Hepatocyte (in vitro differentiated cells): ENCODE measurements around the gene FXYD6. TPM values are rescaled to one million over a fixed set of nuclear protein-coding genes. Genes with fewer than 3 reads are reported as not detected.
"Not testable (repeated sequence)": the region's sequence is repeated elsewhere in the genome, so short reads cannot be mapped to it uniquely, and the experiment has no call there.

ENCODE experiments used
- DNase-seq: peaks from one replicate; pipeline ENCODE4 v3.0.0-alpha.2; 2016; ENCODE audit warnings: low spot score
- H2AFZ ChIP-seq: fragments of 200-600 bp; sonication (generic); 2 replicates; pipeline ENCODE4 v1.6.0; 2016; ENCODE audit warnings: antibody characterized with exemption, mild to moderate bottlenecking
- H3K27ac ChIP-seq: fragments of 200-600 bp; sonication (generic); 2 replicates; pipeline ENCODE4 v1.5.1; 2016; ENCODE audit warnings: mild to moderate bottlenecking
- H3K27me3 ChIP-seq: fragments of 200-600 bp; sonication (generic); 2 replicates; pipeline ENCODE4 v1.6.1; 2016
- H3K36me3 ChIP-seq: fragments of 200-600 bp; sonication (generic); replicated peaks from 2 replicates; pipeline ENCODE4 v1.5.1; 2016; ENCODE audit warnings: low read depth; ENCODE audit not compliant: insufficient read depth
- H3K4me1 ChIP-seq: fragments of 200-600 bp; sonication (generic); 2 replicates; pipeline ENCODE4 v1.5.1; 2016; ENCODE audit warnings: mild to moderate bottlenecking, moderate library complexity; ENCODE audit not compliant: insufficient read depth
- H3K4me2 ChIP-seq: fragments of 200-600 bp; sonication (generic); 2 replicates; pipeline ENCODE4 v1.6.0; 2016
- H3K4me3 ChIP-seq: fragments of 200-600 bp; sonication (generic); 2 replicates; pipeline ENCODE4 v1.5.1; 2016; ENCODE audit warnings: mild to moderate bottlenecking
- H3K79me2 ChIP-seq: fragments of 200-600 bp; sonication (generic); 2 replicates; pipeline ENCODE4 v1.6.0; 2017; ENCODE audit warnings: mild to moderate bottlenecking
- H3K9me2 ChIP-seq: fragments of 200-600 bp; sonication (generic); replicated peaks from 2 replicates; pipeline ENCODE4 v1.6.0; 2017; ENCODE audit warnings: mild to moderate bottlenecking; ENCODE audit not compliant: insufficient read depth
- H3K9me3 ChIP-seq: fragments of 200-600 bp; sonication (generic); 2 replicates; pipeline ENCODE4 v1.5.1; 2016; ENCODE audit warnings: low read depth, mild to moderate bottlenecking
- H4K20me1 ChIP-seq: fragments of 200-600 bp; sonication (generic); 2 replicates; pipeline ENCODE4 v1.6.0; 2016; ENCODE audit warnings: mild to moderate bottlenecking; ENCODE audit not compliant: insufficient read depth, poor library complexity, severe bottlenecking
- CTCF ChIP-seq: fragments of 200-600 bp; sonication (generic); IDR thresholded peaks from 2 replicates; pipeline ENCODE4 v1.5.1; 2016; ENCODE audit warnings: antibody characterized with exemption, mild to moderate bottlenecking; ENCODE audit not compliant: poor library complexity
- EZH2 ChIP-seq: fragments of 200-600 bp; sonication (generic); IDR thresholded peaks from 2 replicates; pipeline ENCODE4 v1.6.1; 2016; ENCODE audit warnings: antibody characterized with exemption, mild to moderate bottlenecking, borderline replicate concordance
- EZH2phosphoT487 ChIP-seq: fragments of 200-600 bp; sonication (generic); IDR thresholded peaks from one replicate; pipeline ENCODE4 v1.6.1; 2018; ENCODE audit warnings: antibody characterized with exemption, mild to moderate bottlenecking, low read depth, moderate library complexity; ENCODE audit not compliant: unreplicated experiment, severe bottlenecking
- WGBS: methylation state at CpG from one replicate; pipeline ENCODE4 v1.1.6; 2016; ENCODE audit warnings: low lambda C conversion rate; ENCODE audit errors: missing lambda C conversion rate; 5-methylcytosine and 5-hydroxymethylcytosine counted together
- polyA plus RNA-seq: library from polyadenylated mRNA; unstranded; fragments of >200 nt; fragmentation: Nextera tagmentation; extraction: Ambion mirVana; gene quantifications from 2 replicates; pipeline ENCODE4 v1.2.1, GENCODE V29; 2016
- total RNA-seq: library from RNA; depleted of rRNA; stranded (reverse); fragments of >200 nt; gene quantifications from 2 replicates; pipeline ENCODE4 v1.2.3, GENCODE V29; 2014

FXYD6 gene
- total RNA-seq (19.5 and 28.3 TPM in 2 replicates), polyA plus RNA-seq (56.9 and 68.2 TPM in 2 replicates)

- Histone ChIP-seq H3K4me1 (peaks cover 15% of the 10 kb centered on the region), H3K27me3 (peaks cover 48% of the 10 kb centered on the region), H3K79me2 (no peaks in the 10 kb centered on the region), H4K20me1 (no peaks in the 10 kb centered on the region), H3K9me2 (no peaks in the 10 kb centered on the region), H3K27ac (peak within 1 kb of the TSS; percentile 33), H3K4me3 (peak within 1 kb of the TSS; percentile 28), H2AFZ (peak within 1 kb of the TSS; percentile 71), H3K9me3 (no peaks in the 10 kb centered on the region), H3K4me2 (peak within 1 kb of the TSS; percentile 84), H3K36me3 (no peaks in the 10 kb centered on the region)
- DNase-seq: peak; percentile 82
- WGBS: 2% methylated on average over 42 of the region's 63 CpGs
- TF ChIP-seq EZH2: no peak
- no peak for TF ChIP-seq EZH2phosphoT487
- TF ChIP-seq CTCF: no peak
Observed at GRCh38 chr11:117876341-117877119, at the start of gene FXYD6. TSS of gene FXYD6 (minus strand) at chr11:117876658. CDS start at chr11:117842776, 33,882 bp downstream.

GRCh38 chr11:117926166-117926565 is 49.7 kb upstream of the FXYD6 start:
- not testable (repeated sequence) for H3K27ac ChIP-seq, H4K20me1 ChIP-seq, H3K9me2 ChIP-seq, H3K4me2 ChIP-seq, H3K9me3 ChIP-seq, DNase-seq, H3K4me3 ChIP-seq, H3K4me1 ChIP-seq, H2AFZ ChIP-seq, H3K36me3 ChIP-seq, H3K27me3 ChIP-seq, H3K79me2 ChIP-seq
- 90% methylated on average over 5 of the region's 7 CpGs for whole genome bisulfite sequencing

GRCh38 chr11:117925198-117925925 is 48.9 kb upstream of the FXYD6 start:
- no peaks in the 10 kb centered on the region for H4K20me1 ChIP-seq
- H3K27me3 ChIP-seq: no peaks in the 10 kb centered on the region
- H3K9me3 ChIP-seq: no peaks in the 10 kb centered on the region
- TF ChIP-seq CTCF (no peak), EZH2phosphoT487 (no peak), EZH2 (no peak)
- H3K9me2 ChIP-seq: no peaks in the 10 kb centered on the region
- H3K79me2 ChIP-seq: no peaks in the 10 kb centered on the region
- peaks cover 7% of the 10 kb centered on the region for H3K4me1 ChIP-seq
- 83% methylated on average over 11 of the region's 11 CpGs for WGBS
- no peak overlapping the region for H3K4me3 ChIP-seq
- H3K27ac ChIP-seq: no peak overlapping the region
- H3K36me3 ChIP-seq: no peaks in the 10 kb centered on the region
- no peak overlapping the region for H3K4me2 ChIP-seq
- no peak for DNase-seq
- H2AFZ ChIP-seq: no peak overlapping the region

GRCh38 chr11:117924631-117925170 is 48.2 kb upstream of the FXYD6 start:
- H3K4me2 ChIP-seq: no peak overlapping the region
- no peaks in the 10 kb centered on the region for H3K36me3 ChIP-seq
- H3K9me3 ChIP-seq: no peaks in the 10 kb centered on the region
- H3K4me1 ChIP-seq: peaks cover 7% of the 10 kb centered on the region
- H3K79me2 ChIP-seq: no peaks in the 10 kb centered on the region
- no peak for DNase-seq
- WGBS: 89% methylated on average over 11 of the region's 11 CpGs
- H4K20me1 ChIP-seq: no peaks in the 10 kb centered on the region
- H3K27me3 ChIP-seq: no peaks in the 10 kb centered on the region
- H3K9me2 ChIP-seq: no peaks in the 10 kb centered on the region
- no peak overlapping the region for H2AFZ ChIP-seq
- TF ChIP-seq CTCF: no peak
- no peak for TF ChIP-seq EZH2phosphoT487
- TF ChIP-seq EZH2: no peak
- no peak overlapping the region for H3K27ac ChIP-seq
- H3K4me3 ChIP-seq: no peak overlapping the region
